ENCODE data around the gene LLPH. TPM values are rescaled to one million over a fixed set of nuclear protein-coding genes. Genes with fewer than 3 reads are reported as not detected.

LLPH gene
- total and polyA plus RNA-seq, 2 of the 13 experiments (the other 11 are each of a cell fraction or from before 2014, with no cell fraction given): 4.2 to 25.6 TPM

- 95% methylated on average over 3 of the region's 3 CpGs for WGBS (ENCODE audit: low lambda C conversion rate)
Measured at GRCh38 chr12:66137937-66138336, 7.4 kb upstream of the LLPH start.

GRCh38 chr12:66132408-66132807 lies 1.9 kb upstream of the LLPH start:
- ChIA-PET POLR2A (interaction anchor here (1.5 kb wide), 1 partner anchor 37 kb away, joined by 3 read pairs; the partner anchor contains the start of gene TMBIM4), CTCF (ENCODE audit: low intra/inter-chr PET ratio, low total read pairs) (no interaction called here)
- H3K4me2 ChIP-seq (ENCODE audit: low read depth, low read length): peak overlapping the region; percentile 77
- FAIRE-seq (no peak), DNase-seq (ENCODE audit: low spot score) (peak; percentile 33), ATAC-seq (no peak; the same call in 2 of the 3 replicates)
- H4K20me1 ChIP-seq (ENCODE audit: insufficient read depth, low read length): no peaks in the 10 kb centered on the region
- peaks cover 2 to 12% of the 10 kb centered on the region in 2 experiments for H3K36me3 ChIP-seq (replicated peaks in 1 of 2; ENCODE audit: control insufficient read depth in 1 of 2, insufficient read depth in 2 of 2, low read length in 2 of 2)
- no peak overlapping the region for H3K27ac ChIP-seq (ENCODE audit: extremely low read length, insufficient read depth, low read length)
- intact Hi-C loops (cut with micrococcal nuclease; ENCODE audit: unreplicated experiment): loop anchor here (5.0 kb wide), 1 partner anchor 35 kb away; the partner anchor contains the start of gene TMBIM4
- no peak overlapping the region for H3K9ac ChIP-seq (ENCODE audit: insufficient read depth, low read depth, low read length)
- H3K9me3 ChIP-seq (ENCODE audit: low read length): no peaks in the 10 kb centered on the region
- H3K4me3 ChIP-seq (replicated peaks in 1 of 3; ENCODE audit: insufficient read depth in 1 of 3, low read depth in 2 of 3, low read length in 3 of 3): no peak overlapping the region
- H3K4me1 ChIP-seq (ENCODE audit: insufficient read depth, low read length): peaks cover 42% of the 10 kb centered on the region
- no TSS peak for BruUV-seq (replicated peaks)
- in situ Hi-C loops (cut with HindIII; ENCODE audit: extremely low pct_ligation_motif_present, low pct_unique_long_range_greater_than_20kb): no loop called here
- peaks cover 28% of the 10 kb centered on the region for H3K79me2 ChIP-seq (ENCODE audit: insufficient read depth, low read length)
- no peak overlapping the region for H2AFZ ChIP-seq (ENCODE audit: low read length)
- no peaks in the 10 kb centered on the region; a peak in 1 of 5 replicates for H3K27me3 ChIP-seq (ENCODE audit: control insufficient read depth in 1 of 2, insufficient read depth in 2 of 2, low read length in 2 of 2)
- TF ChIP-seq TFDP1 (CRISPR knock-in tag; IDR thresholded peaks at IDR 0.05; ENCODE audit: borderline replicate concordance): no peak
- TF ChIP-seq HINFP (CRISPR knock-in tag; IDR thresholded peaks at IDR 0.05; ENCODE audit: low read depth): no peak
- TF ChIP-seq FOXJ3 (CRISPR knock-in tag; IDR thresholded peaks at IDR 0.05; ENCODE audit: borderline replicate concordance): no peak
- no peak for TF ChIP-seq SOX13 (IDR thresholded peaks at IDR 0.05)
- no peak for TF ChIP-seq SOX13 (CRISPR knock-in tag; conservative IDR thresholded peaks at IDR 0.05 in 1 of 2, IDR thresholded peaks at IDR 0.05 in 1 of 2)
- no peak for TF ChIP-seq KAT7 (CRISPR knock-in tag; IDR thresholded peaks at IDR 0.05; ENCODE audit: borderline replicate concordance)
- TF ChIP-seq ZC3H4 (CRISPR knock-in tag; IDR thresholded peaks at IDR 0.05; ENCODE audit: borderline replicate concordance): no peak
- no peak for TF ChIP-seq ZNF619 (CRISPR knock-in tag; IDR thresholded peaks at IDR 0.05)
- no peak for TF ChIP-seq MXD3 (CRISPR knock-in tag; IDR thresholded peaks at IDR 0.05)
- no peak for TF ChIP-seq ZMYM2 (CRISPR knock-in tag; IDR thresholded peaks at IDR 0.05)
- no peak for TF ChIP-seq ZMAT5 (CRISPR knock-in tag; IDR thresholded peaks at IDR 0.05; ENCODE audit: borderline replicate concordance, low read depth)
- TF ChIP-seq ZFP36L1 (CRISPR knock-in tag; IDR thresholded peaks at IDR 0.05): no peak
- TF ChIP-seq RFX1 (IDR thresholded peaks at IDR 0.05): no peak
- no peak for TF ChIP-seq E2F5 (CRISPR knock-in tag; conservative IDR thresholded peaks at IDR 0.05)

More at GRCh38 chr12:66137937-66138336, 7.4 kb upstream of the LLPH start:
- BruUV-seq (replicated peaks): no TSS peak
- H3K9ac ChIP-seq (ENCODE audit: insufficient read depth, low read depth, low read length): no peak overlapping the region
- peaks cover 2 to 13% of the 10 kb centered on the region in 2 experiments; a peak in 3 of 5 replicates for H3K36me3 ChIP-seq (replicated peaks in 1 of 2; ENCODE audit: control insufficient read depth in 1 of 2, insufficient read depth in 2 of 2, low read length in 2 of 2)
- no peak overlapping the region for H2AFZ ChIP-seq (ENCODE audit: low read length)
- in situ Hi-C loops (cut with HindIII; ENCODE audit: extremely low pct_ligation_motif_present, low pct_unique_long_range_greater_than_20kb) (no loop called here), intact Hi-C loops (cut with micrococcal nuclease; ENCODE audit: unreplicated experiment) (no loop called here)
- DNase-seq (ENCODE audit: low spot score) (no peak), FAIRE-seq (no peak), ATAC-seq (no peak)
- TF ChIP-seq PHF5A (CRISPR knock-in tag; IDR thresholded peaks at IDR 0.05; ENCODE audit: low read depth, unreplicated experiment) (no peak), ZNF44 (CRISPR knock-in tag; IDR thresholded peaks at IDR 0.05) (no peak), MIER2 (CRISPR knock-in tag; IDR thresholded peaks at IDR 0.05) (no peak)
- H3K27ac ChIP-seq (ENCODE audit: extremely low read length, insufficient read depth, low read length): no peak overlapping the region
- H3K4me3 ChIP-seq (replicated peaks in 1 of 3; ENCODE audit: insufficient read depth in 1 of 3, low read depth in 2 of 3, low read length in 3 of 3): no peak overlapping the region
- ChIA-PET CTCF (ENCODE audit: low intra/inter-chr PET ratio, low total read pairs) (no interaction called here), POLR2A (no interaction called here)
- H3K9me3 ChIP-seq (ENCODE audit: low read length): peaks cover 10% of the 10 kb centered on the region
- no peak overlapping the region for H3K4me2 ChIP-seq (ENCODE audit: low read depth, low read length)
- no peaks in the 10 kb centered on the region for H4K20me1 ChIP-seq (ENCODE audit: insufficient read depth, low read length)
- H3K79me2 ChIP-seq (ENCODE audit: insufficient read depth, low read length): no peaks in the 10 kb centered on the region
- H3K27me3 ChIP-seq (ENCODE audit: control insufficient read depth in 1 of 2, insufficient read depth in 2 of 2, low read length in 2 of 2): no peaks in the 10 kb centered on the region
- H3K4me1 ChIP-seq (ENCODE audit: insufficient read depth, low read length): peaks cover under 1% of the 10 kb centered on the region; the same call in 1 of the 2 replicates
